Prostate gland (tissue), 2 donors: ENCODE measurements around the gene FXYD4. TPM values are rescaled to one million over a fixed set of nuclear protein-coding genes. Genes with fewer than 3 reads are reported as not detected.
A peak's percentile ranks its signal among the peaks of the same experiment; 100 is the strongest.

Experiments
- DNase-seq: peaks from one replicate; pipeline ENCODE4 v3.0.0-alpha.2; 2019; ENCODE audit warnings: low spot score
- H3K27ac ChIP-seq, 2 donors: fragments of 200-600 bp; sonication (generic); 2 replicates each; pipeline ENCODE4 v1.5.1; 2017 to 2019
- H3K27me3 ChIP-seq: fragments of 200-600 bp; sonication (generic); replicated peaks from 2 replicates; pipeline ENCODE4 v1.5.1; 2019; ENCODE audit not compliant: insufficient read depth
- H3K36me3 ChIP-seq, 2 donors: fragments of 200-600 bp; sonication (generic); 1 replicate in 1 of 2; 2 replicates in 1 of 2; pipeline versions ENCODE4 v1.5.1 to v1.8.1; 2017 to 2019
- H3K4me1 ChIP-seq: fragments of 200-600 bp; sonication (generic); replicated peaks from 2 replicates; pipeline ENCODE4 v1.5.1; 2019
- H3K4me3 ChIP-seq, 2 donors: fragments of 200-600 bp; sonication (generic); 2 replicates each; pipeline ENCODE4 v1.5.1; 2017 to 2019
- H3K9me3 ChIP-seq: fragments of 200-600 bp; sonication (generic); 2 replicates; pipeline ENCODE4 v1.5.1; 2017
- POLR2A ChIP-seq: fragments of 450-650 bp; IDR thresholded peaks from one replicate; pipeline ENCODE4 v1.6.1; 2016; ENCODE audit warnings: antibody characterized with exemption, mild to moderate bottlenecking
- POLR2AphosphoS5 ChIP-seq: sonication (generic); formaldehyde crosslinking; IDR thresholded peaks from one replicate; pipeline ENCODE4 v1.6.1; 2017; ENCODE audit warnings: antibody characterized with exemption
- WGBS: methylation state at CpG from one replicate; pipeline ENCODE4 v1.1.5; 2018; 5-methylcytosine and 5-hydroxymethylcytosine counted together
- intact Hi-C: fragments of 100-400 bp; cut with DNase I; formaldehyde crosslinking; loops from one replicate; pipeline ENCODE4 v1.14.2; 2022
- total RNA-seq, 2 donors: library from RNA; depleted of rRNA; stranded (reverse); fragments of >200 nt; gene quantifications; one replicate each; pipeline ENCODE4 v1.1.0, GENCODE V29; 2016
- TF ChIP-seq, protein P1 (sequence below), 4 experiments: fragments of 200-600 bp in 2 of 4; fragments of 450-650 bp in 2 of 4; sonication (generic) in 2 of 4; IDR thresholded peaks; 1 replicate in 3 of 4; 2 replicates in 1 of 4; pipeline ENCODE4 v1.5.1; 2016 to 2019; ENCODE audit warnings: antibody characterized with exemption in 4 of 4, mild to moderate bottlenecking in 2 of 4, moderate library complexity in 2 of 4

Gene FXYD4
- total RNA-seq, 2 donors from 2014 or later, result not detected

GRCh38 chr10:43340101-43340500 is 31.3 kb upstream of the FXYD4 start:
- H3K27ac ChIP-seq, result no peak overlapping the region
- intact Hi-C loops, result loop anchor here (5.0 kb wide), 1 partner anchor 43 kb away; no protein-coding TSS in a partner anchor

GRCh38 chr10:43340619-43341018 is 30.8 kb upstream of the FXYD4 start:
- no peak overlapping the region for H3K4me3 ChIP-seq
- peak; percentile 56 for DNase-seq
- H3K27ac ChIP-seq, result no peak overlapping the region
- intact Hi-C loops, result loop anchor here (5.0 kb wide), 1 partner anchor 43 kb away; no protein-coding TSS in a partner anchor
- TF ChIP-seq, protein P1, sequence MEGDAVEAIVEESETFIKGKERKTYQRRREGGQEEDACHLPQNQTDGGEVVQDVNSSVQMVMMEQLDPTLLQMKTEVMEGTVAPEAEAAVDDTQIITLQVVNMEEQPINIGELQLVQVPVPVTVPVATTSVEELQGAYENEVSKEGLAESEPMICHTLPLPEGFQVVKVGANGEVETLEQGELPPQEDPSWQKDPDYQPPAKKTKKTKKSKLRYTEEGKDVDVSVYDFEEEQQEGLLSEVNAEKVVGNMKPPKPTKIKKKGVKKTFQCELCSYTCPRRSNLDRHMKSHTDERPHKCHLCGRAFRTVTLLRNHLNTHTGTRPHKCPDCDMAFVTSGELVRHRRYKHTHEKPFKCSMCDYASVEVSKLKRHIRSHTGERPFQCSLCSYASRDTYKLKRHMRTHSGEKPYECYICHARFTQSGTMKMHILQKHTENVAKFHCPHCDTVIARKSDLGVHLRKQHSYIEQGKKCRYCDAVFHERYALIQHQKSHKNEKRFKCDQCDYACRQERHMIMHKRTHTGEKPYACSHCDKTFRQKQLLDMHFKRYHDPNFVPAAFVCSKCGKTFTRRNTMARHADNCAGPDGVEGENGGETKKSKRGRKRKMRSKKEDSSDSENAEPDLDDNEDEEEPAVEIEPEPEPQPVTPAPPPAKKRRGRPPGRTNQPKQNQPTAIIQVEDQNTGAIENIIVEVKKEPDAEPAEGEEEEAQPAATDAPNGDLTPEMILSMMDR (IDR thresholded peaks at IDR 0.05), result no peak
- TF ChIP-seq POLR2AphosphoS5, result peak; percentile 36
- 55% methylated on average over 9 of the region's 9 CpGs for WGBS
- H3K36me3 ChIP-seq, result no peaks in the 10 kb centered on the region
- H3K27me3 ChIP-seq, result no peaks in the 10 kb centered on the region
- no peaks in the 10 kb centered on the region for H3K4me1 ChIP-seq
- no peaks in the 10 kb centered on the region for H3K9me3 ChIP-seq

More at GRCh38 chr10:43340101-43340500, 31.3 kb upstream of the FXYD4 start:
- DNase-seq, result no peak
- no peaks in the 10 kb centered on the region for H3K9me3 ChIP-seq
- 89% methylated on average over 6 of the region's 6 CpGs for WGBS
- no peak overlapping the region for H3K4me3 ChIP-seq
- H3K27me3 ChIP-seq, result no peaks in the 10 kb centered on the region
- TF ChIP-seq POLR2AphosphoS5 (no peak), POLR2A (no peak)
- TF ChIP-seq, protein P1 (IDR thresholded peaks at IDR 0.05), result no peak
- H3K36me3 ChIP-seq, result no peaks in the 10 kb centered on the region
- H3K4me1 ChIP-seq, result no peaks in the 10 kb centered on the region

- Histone ChIP-seq H3K4me3 (no peak overlapping the region), H3K27ac (no peak overlapping the region), H3K9me3 (no peaks in the 10 kb centered on the region), H3K27me3 (no peaks in the 10 kb centered on the region), H3K36me3 (no peaks in the 10 kb centered on the region), H3K4me1 (no peaks in the 10 kb centered on the region)
- DNase-seq, result no peak
- WGBS, result 86% methylated on average over 7 of the region's 7 CpGs
- TF ChIP-seq, protein P1 (IDR thresholded peaks at IDR 0.05), result no peak
- TF ChIP-seq POLR2A (no peak), POLR2AphosphoS5 (no peak)
- intact Hi-C loops, result loop anchor here (5.0 kb wide), 1 partner anchor 44 kb away; no protein-coding TSS in a partner anchor
These were observed 30.0 kb upstream of the FXYD4 start for GRCh38 chr10:43341450-43341849.

DNA sequence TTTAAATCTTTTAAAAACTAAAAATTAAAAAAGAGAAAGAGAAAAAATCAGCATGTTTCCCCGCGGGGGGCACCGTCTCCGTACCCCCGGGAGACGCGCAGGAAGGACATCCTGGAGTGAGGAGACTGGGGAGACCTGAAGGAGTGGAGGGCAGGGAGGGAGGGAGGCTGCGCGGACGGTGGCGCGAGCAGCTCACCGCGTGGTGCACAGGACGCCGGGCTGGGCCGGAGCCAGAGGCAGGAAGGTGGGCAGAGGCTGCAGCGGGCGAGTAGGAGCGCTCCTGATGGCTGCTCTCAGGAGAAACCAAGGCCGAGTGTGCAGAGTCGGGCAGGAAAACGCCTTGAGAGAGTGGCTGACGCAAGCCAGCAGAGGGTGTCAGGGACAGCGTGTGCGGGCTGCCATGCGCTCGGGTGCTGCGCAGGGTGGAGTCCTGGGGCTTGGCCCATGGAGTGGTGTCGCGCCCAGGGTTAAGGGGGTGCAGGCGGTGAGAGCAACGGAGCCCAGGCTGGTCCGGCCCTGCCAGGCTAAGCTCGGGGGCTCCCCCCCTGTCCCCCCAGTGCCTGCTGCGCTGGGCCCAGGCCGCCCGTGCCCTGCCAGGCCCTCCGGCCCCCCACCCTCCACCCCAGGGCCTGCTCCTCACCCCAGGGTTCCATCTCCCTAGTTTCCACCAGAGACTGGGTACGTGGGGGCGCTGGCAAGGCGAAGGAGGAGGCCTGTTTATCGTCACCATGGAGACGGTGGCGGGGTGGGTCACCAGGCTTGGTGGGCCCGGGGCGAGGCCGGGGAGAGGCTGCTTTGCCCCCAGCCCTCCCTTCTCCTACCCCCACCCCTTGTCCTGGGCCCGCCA is 28.9 kb upstream of the FXYD4 start:
- no peaks in the 10 kb centered on the region for H3K4me1 ChIP-seq
- no peaks in the 10 kb centered on the region for H3K36me3 ChIP-seq
- intact Hi-C loops, result loop anchor here (5.0 kb wide), 1 partner anchor 45 kb away; no protein-coding TSS in a partner anchor
- H3K27me3 ChIP-seq, result no peaks in the 10 kb centered on the region
- no peaks in the 10 kb centered on the region for H3K9me3 ChIP-seq
- DNase-seq, result no peak
- no peak overlapping the region for H3K27ac ChIP-seq
- WGBS, result 94% methylated on average over 45 of the region's 49 CpGs
- TF ChIP-seq POLR2AphosphoS5 (no peak), POLR2A (no peak)
- TF ChIP-seq, protein P1 (IDR thresholded peaks at IDR 0.05), result no peak
- H3K4me3 ChIP-seq, result no peak overlapping the region
